Central memory CD8-positive, alpha-beta T cell (primary cell): ENCODE measurements around the gene DPP3.
A peak's percentile ranks its signal among the peaks of the same experiment; 100 is the strongest.

Experiments
- ATAC-seq: fragments of 150-1000 bp; cut with Tn5 transposase; replicated peaks from 2 replicates; pipeline ENCODE4 v1.10.0; 2022; ENCODE audit warnings: mild to moderate bottlenecking, moderate FRiP score, moderate number of reproducible peaks; ENCODE audit not compliant: poor library complexity, severe bottlenecking; ENCODE audit errors: extremely low read depth
- DNase-seq, 2 donors: peaks; one replicate each; pipeline ENCODE4 v3.0.0; 2021; ENCODE audit warnings: low spot score in 2 of 2
- H3K27ac Mint-ChIP-seq: one replicate; pipeline ENCODE4 v1.8.0; 2022; ENCODE audit warnings: low read depth, mild to moderate bottlenecking, moderate library complexity, mixed read lengths
- H3K27me3 Mint-ChIP-seq: one replicate; pipeline ENCODE4 v1.8.0; 2022; ENCODE audit warnings: mixed read lengths
- H3K36me3 Mint-ChIP-seq: one replicate; pipeline ENCODE4 v1.8.0; 2022; ENCODE audit warnings: mild to moderate bottlenecking, moderate library complexity, mixed read lengths; ENCODE audit not compliant: insufficient read depth
- H3K4me1 Mint-ChIP-seq: one replicate; pipeline ENCODE4 v1.8.0; 2022; ENCODE audit warnings: mixed read lengths
- H3K4me3 Mint-ChIP-seq: one replicate; pipeline ENCODE4 v1.8.0; 2022; ENCODE audit warnings: mild to moderate bottlenecking, moderate library complexity, mixed read lengths
- H3K9me3 Mint-ChIP-seq: one replicate; pipeline ENCODE4 v1.8.0; 2022; ENCODE audit warnings: mixed read lengths

Gene DPP3

DNA sequence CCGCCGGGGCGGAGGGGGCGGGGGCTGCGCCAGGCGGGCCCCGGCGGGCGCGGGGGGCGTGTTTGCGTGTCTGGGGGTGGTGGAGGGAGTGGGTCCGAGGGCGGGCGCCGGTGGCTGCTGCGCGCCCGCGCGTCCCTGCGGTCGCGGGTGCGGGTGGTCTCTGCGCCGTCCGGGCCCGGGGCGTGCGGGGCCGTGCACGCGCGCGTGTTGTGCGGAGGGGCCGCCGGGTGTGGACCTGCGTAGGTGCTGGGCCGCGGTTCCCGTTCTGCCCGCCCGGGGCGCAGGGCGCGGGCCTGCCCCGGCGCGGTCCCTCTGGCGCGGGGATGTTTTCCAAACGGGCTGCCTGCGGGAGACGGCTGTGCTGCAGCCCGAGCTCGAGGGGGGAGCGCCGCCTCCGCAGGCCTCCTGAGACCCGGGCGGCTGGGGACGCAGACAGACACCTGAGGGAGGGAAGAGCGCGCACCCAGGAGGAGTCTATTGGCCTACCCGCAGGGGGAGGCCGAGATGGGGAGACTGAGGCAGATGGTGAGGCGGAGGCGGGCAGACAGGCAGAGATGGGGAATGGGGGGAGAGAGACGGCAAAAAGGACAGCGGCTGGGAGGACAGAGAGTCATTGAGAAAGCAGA, 13.1 kb upstream of the DPP3 start:
- ATAC-seq (peak; percentile 67), DNase-seq (no peak)
- peak overlapping the region; percentile 86 for H3K27ac Mint-ChIP-seq
- H3K4me3 Mint-ChIP-seq, result peak overlapping the region; percentile 83
- H3K36me3 Mint-ChIP-seq, result peaks cover 9% of the 10 kb centered on the region
- peaks cover 10% of the 10 kb centered on the region for H3K4me1 Mint-ChIP-seq
- no peaks in the 10 kb centered on the region for H3K9me3 Mint-ChIP-seq
- no peaks in the 10 kb centered on the region for H3K27me3 Mint-ChIP-seq

DNA sequence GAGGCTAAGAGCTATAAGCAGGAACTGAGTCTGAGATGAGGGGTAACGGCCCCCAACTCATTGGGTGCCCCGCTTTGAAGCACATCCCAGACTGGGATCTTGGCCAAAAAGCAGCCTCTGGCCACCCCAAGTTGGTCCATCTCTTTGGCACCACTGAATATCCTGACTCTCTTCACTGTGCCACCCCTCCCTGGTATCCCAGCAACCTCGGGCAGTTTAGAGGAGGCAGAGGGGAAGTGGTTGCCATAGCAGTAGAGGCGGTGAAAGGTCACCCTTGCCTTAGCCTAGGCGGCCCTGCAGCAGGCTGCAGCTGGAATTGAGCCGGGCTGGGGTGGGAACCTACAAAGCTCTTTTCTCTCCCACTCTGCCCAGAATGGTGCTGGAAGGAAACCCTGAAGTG, 12.5 kb upstream of the DPP3 start:
- no peak for DNase-seq
- no peak for ATAC-seq
- Mint-ChIP-seq H3K4me1 (peaks cover 10% of the 10 kb centered on the region), H3K27ac (peak overlapping the region; percentile 86), H3K27me3 (no peaks in the 10 kb centered on the region), H3K4me3 (peak overlapping the region; percentile 82), H3K36me3 (peaks cover 9% of the 10 kb centered on the region), H3K9me3 (no peaks in the 10 kb centered on the region)

GRCh38 chr11:66468691-66469090, 11.5 kb upstream of the DPP3 start:
- Mint-ChIP-seq H3K9me3 (no peaks in the 10 kb centered on the region), H3K36me3 (peaks cover 9% of the 10 kb centered on the region), H3K27me3 (no peaks in the 10 kb centered on the region), H3K4me1 (peaks cover 10% of the 10 kb centered on the region), H3K4me3 (peak overlapping the region; percentile 82), H3K27ac (no peak overlapping the region)
- DNase-seq (no peak), ATAC-seq (no peak)

DNA sequence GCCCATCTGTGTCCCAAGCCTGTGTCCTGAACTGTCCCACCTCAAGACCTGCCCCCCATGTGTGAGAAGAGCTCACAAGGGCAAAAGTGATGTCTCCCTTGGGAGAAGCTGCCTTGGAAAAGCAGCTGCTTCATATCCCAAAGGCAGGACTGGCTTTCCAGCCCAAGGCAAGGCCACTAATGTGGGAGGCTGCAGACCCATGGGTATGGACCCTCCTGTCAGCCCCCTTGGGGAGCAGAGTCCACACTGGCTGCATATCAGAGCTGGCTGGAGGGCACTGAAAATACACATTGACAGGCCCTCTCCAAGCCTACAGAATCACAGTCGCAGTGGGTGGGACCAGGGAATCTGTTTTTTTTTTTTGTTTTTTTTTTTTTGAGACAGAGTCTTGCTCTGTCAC, 10.8 kb upstream of the DPP3 start:
- Mint-ChIP-seq H3K36me3 (peaks cover 14% of the 10 kb centered on the region), H3K27me3 (no peaks in the 10 kb centered on the region), H3K4me1 (peaks cover 10% of the 10 kb centered on the region), H3K27ac (no peak overlapping the region), H3K4me3 (no peak overlapping the region), H3K9me3 (no peaks in the 10 kb centered on the region)
- ATAC-seq, result no peak
- no peak for DNase-seq

DNA sequence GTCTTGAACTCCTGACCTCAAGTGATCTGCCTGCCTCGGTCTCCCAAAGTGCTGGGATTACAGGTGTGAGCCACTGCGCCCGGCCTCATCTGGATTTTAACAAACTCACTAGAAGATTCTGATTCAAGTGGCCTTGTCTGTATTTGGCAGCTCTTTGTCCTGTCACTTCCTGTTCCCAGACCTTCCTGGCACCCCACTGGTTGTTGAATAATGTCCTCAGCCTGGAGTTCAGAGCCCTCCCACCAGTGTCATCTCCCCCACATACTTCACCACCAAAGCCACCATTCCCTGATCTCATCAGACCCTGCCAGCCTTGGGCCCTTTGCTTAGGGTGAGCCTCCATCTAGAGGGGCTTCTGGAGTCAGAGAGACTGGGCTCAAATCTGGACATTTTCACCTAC, 10.2 kb upstream of the DPP3 start:
- H3K36me3 Mint-ChIP-seq, result peaks cover 14% of the 10 kb centered on the region
- H3K4me1 Mint-ChIP-seq, result peaks cover 10% of the 10 kb centered on the region
- no peak overlapping the region for H3K4me3 Mint-ChIP-seq
- no peak for DNase-seq
- H3K27me3 Mint-ChIP-seq, result no peaks in the 10 kb centered on the region
- no peak overlapping the region for H3K27ac Mint-ChIP-seq
- H3K9me3 Mint-ChIP-seq, result no peaks in the 10 kb centered on the region
- ATAC-seq, result no peak

DNA sequence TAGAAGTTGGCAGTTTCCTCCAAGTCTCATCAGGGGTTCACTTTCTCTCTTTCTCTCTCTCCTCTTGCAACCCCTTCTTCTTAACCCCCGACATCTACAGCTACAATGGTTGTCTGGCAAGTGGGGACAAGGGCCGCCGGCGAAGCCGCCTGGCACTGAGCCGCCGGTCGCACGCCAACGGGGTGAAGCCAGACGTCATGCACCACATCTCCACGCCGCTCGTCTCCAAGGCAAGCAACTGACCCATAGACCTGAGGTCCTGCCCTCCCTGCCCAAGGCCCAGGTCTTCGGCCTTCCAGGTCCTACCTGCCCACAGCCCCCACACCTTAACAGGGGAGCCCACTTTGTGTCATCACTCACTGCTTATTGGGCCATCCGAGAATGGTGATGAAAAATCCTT, 9.1 kb upstream of the DPP3 start:
- H3K27me3 Mint-ChIP-seq, result no peaks in the 10 kb centered on the region
- peaks cover 13% of the 10 kb centered on the region for H3K36me3 Mint-ChIP-seq
- no peak overlapping the region for H3K27ac Mint-ChIP-seq
- H3K4me3 Mint-ChIP-seq, result no peak overlapping the region
- ATAC-seq, result no peak
- peaks cover 10% of the 10 kb centered on the region for H3K4me1 Mint-ChIP-seq
- H3K9me3 Mint-ChIP-seq, result no peaks in the 10 kb centered on the region
- no peak for DNase-seq

DNA sequence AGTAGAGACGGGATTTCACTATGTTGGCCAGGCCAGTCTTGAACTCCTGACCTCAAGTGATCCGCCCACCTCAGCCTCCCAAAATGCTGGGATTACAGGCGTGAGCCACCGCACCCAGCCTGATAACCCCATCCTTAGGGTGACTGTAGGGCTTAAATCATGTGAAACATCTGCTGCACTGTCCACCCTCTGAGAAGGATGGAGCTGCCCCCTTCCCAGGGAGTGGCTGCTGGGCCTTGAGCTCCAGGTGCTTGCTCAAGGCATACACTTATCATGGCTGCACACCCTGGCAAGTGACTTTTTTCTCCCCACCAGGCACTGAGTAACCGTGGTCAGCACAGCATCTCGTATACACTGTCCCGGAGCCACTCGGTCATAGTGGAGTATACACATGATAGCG, 8.2 kb upstream of the DPP3 start:
- no peaks in the 10 kb centered on the region for H3K27me3 Mint-ChIP-seq
- peaks cover 6% of the 10 kb centered on the region for H3K4me1 Mint-ChIP-seq
- no peaks in the 10 kb centered on the region for H3K9me3 Mint-ChIP-seq
- H3K4me3 Mint-ChIP-seq, result no peak overlapping the region
- no peak overlapping the region for H3K27ac Mint-ChIP-seq
- ATAC-seq, result no peak
- no peak for DNase-seq
- H3K36me3 Mint-ChIP-seq, result peaks cover 9% of the 10 kb centered on the region

DNA sequence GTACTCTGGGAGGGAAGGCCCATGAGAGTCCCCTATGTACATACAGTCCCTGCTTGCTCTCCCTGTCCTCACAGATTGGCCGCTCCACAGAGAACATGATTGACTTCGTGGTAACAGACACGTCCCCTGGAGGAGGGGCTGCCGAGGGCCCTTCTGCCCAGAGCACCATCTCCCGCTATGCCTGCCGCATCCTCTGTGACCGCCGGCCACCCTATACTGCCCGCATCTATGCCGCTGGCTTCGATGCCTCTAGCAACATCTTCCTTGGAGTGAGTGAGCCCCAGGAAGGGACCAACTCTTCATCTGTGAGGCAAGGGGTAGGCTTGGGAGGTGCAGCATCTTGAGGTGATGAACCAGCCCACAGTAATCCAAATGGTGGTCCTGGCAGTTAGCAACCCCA, 7.1 kb upstream of the DPP3 start:
- H3K9me3 Mint-ChIP-seq, result no peaks in the 10 kb centered on the region
- H3K4me1 Mint-ChIP-seq, result peaks cover 8% of the 10 kb centered on the region
- no peak for ATAC-seq
- H3K27me3 Mint-ChIP-seq, result no peaks in the 10 kb centered on the region
- no peak for DNase-seq
- no peak overlapping the region for H3K27ac Mint-ChIP-seq
- no peak overlapping the region for H3K4me3 Mint-ChIP-seq
- peaks cover 4% of the 10 kb centered on the region for H3K36me3 Mint-ChIP-seq

GRCh38 chr11:66473608-66474515, 6.4 kb upstream of the DPP3 start:
- no peak overlapping the region for H3K27ac Mint-ChIP-seq
- H3K9me3 Mint-ChIP-seq, result no peaks in the 10 kb centered on the region
- no peak for DNase-seq
- H3K4me3 Mint-ChIP-seq, result no peak overlapping the region
- peaks cover 4% of the 10 kb centered on the region for H3K36me3 Mint-ChIP-seq
- H3K27me3 Mint-ChIP-seq, result no peaks in the 10 kb centered on the region
- no peak for ATAC-seq
- H3K4me1 Mint-ChIP-seq, result peaks cover 15% of the 10 kb centered on the region

DNA sequence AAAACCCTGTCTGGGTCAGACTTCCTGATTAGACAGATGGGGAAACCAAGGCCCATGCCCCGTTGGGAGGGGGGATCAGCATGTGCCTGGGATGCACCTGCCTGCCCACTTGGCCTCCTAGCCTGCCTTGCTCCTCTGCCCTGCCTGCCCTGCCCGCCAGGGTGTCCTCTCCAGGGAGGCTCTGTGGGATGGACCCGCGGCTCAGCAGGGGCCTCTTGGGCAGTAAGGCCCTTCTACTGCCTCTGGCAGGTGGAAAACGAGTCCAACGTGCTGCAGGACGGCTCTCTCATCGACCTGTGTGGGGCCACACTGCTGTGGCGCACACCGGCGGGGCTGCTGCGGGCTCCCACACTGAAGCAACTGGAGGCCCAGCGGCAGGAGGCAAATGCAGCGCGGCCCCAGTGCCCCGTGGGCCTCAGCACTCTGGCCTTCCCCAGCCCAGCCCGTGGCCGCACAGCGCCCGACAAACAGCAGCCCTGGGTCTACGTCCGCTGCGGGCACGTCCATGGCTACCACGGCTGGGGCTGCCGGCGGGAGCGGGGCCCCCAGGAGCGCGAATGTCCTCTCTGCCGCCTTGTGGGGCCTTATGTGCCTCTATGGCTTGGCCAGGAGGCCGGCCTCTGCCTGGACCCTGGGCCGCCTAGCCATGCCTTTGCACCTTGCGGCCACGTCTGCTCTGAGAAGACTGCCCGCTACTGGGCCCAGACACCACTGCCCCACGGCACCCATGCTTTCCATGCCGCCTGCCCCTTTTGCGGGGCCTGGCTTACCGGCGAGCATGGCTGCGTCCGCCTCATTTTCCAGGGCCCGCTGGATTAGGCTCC, 4.7 kb upstream of the DPP3 start:
- no peak for DNase-seq
- Mint-ChIP-seq H3K4me3 (no peak overlapping the region), H3K36me3 (peaks cover 9% of the 10 kb centered on the region), H3K27ac (no peak overlapping the region), H3K27me3 (no peaks in the 10 kb centered on the region), H3K4me1 (peaks cover 24% of the 10 kb centered on the region), H3K9me3 (no peaks in the 10 kb centered on the region)
- no peak for ATAC-seq

GRCh38 chr11:66476173-66476840, 3.9 kb upstream of the DPP3 start:
- Mint-ChIP-seq H3K27ac (peak overlapping the region; percentile 37), H3K9me3 (no peaks in the 10 kb centered on the region), H3K27me3 (no peaks in the 10 kb centered on the region), H3K4me1 (peaks cover 24% of the 10 kb centered on the region), H3K36me3 (peaks cover 9% of the 10 kb centered on the region), H3K4me3 (no peak overlapping the region)
- DNase-seq, result no peak
- no peak for ATAC-seq

DNA sequence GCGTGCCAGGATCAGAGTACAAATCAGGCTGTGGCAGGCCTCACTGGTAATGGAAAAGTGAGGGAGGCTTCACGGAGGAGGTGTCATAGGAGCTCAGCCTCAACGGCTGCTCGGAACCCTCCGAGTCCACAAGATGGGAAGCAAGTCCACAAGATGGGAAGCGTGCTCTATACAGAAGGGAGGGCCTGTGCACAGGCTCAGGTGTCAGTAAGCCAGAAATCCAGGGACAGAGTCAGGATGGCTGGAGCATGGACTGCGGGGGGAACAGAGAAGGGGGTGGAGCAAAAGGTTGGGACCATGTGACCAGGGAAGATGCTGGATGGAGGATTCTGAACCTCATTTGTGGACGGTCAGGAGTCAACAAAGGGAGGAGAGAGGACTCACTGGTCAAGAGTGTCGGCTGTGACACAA, 3.4 kb upstream of the DPP3 start:
- peaks cover 9% of the 10 kb centered on the region for H3K36me3 Mint-ChIP-seq
- DNase-seq, result no peak
- H3K9me3 Mint-ChIP-seq, result no peaks in the 10 kb centered on the region
- ATAC-seq, result no peak
- H3K27ac Mint-ChIP-seq, result peak overlapping the region; percentile 37
- peaks cover 24% of the 10 kb centered on the region for H3K4me1 Mint-ChIP-seq
- H3K27me3 Mint-ChIP-seq, result no peaks in the 10 kb centered on the region
- H3K4me3 Mint-ChIP-seq, result no peak overlapping the region
